Stimulated activated CD8-positive, alpha-beta memory T cell treated with anti-CD3 and anti-CD28 coated beads, Interleukin-15, amount 100 ng/mL, for 4 hours (primary cell): ENCODE data around the gene MED12.
A peak's percentile ranks its signal among the peaks of the same experiment; 100 is the strongest.

Experiments used
- DNase-seq, 2 donors: peaks; one replicate each; pipeline ENCODE4 v3.0.0-alpha.2; 2020; ENCODE audit warnings: low read depth in 2 of 2

The MED12 gene

GRCh38 chrX:71107245-71107644 lies 11.2 kb upstream of the MED12 start:
- DNase-seq = no peak

GRCh38 chrX:71107762-71108360 lies 10.5 kb upstream of the MED12 start:
- no peak for DNase-seq

- no peak for DNase-seq
Observed at GRCh38 chrX:71109051-71109450, 9.3 kb upstream of the MED12 start.

GRCh38 chrX:71111141-71111843 lies 7.1 kb upstream of the MED12 start, which contains the start of gene IL2RG:
Gene IL2RG, minus strand, starts transcription at chrX:71111577. Its CDS starts 38 bp downstream, at chrX:71111539.
- peak; percentile 50 to 78 for DNase-seq

- DNase-seq = no peak
Observed at GRCh38 chrX:71111921-71112431, 6.4 kb upstream of the MED12 start.

GRCh38 chrX:71117358-71117757 lies 1.0 kb upstream of the MED12 start:
- DNase-seq = no peak

- DNase-seq = no peak
Observed at GRCh38 chrX:71118985-71119535, 664 bp downstream of the MED12 start.

GRCh38 chrX:71128166-71128833 lies 9.9 kb downstream of the MED12 start:
- no peak for DNase-seq

- DNase-seq = peak; percentile 40 to 41
Observed at GRCh38 chrX:71128915-71129765, 10.7 kb downstream of the MED12 start.

GRCh38 chrX:71131510-71131909 lies 13.1 kb downstream of the MED12 start:
- no peak for DNase-seq

GRCh38 chrX:71140440-71140839 lies 22.0 kb downstream of the MED12 start:
- DNase-seq = no peak

GRCh38 chrX:71143508-71143907 lies 25.1 kb downstream of the MED12 start:
- no peak for DNase-seq

- DNase-seq = no peak
Observed at GRCh38 chrX:71144651-71145050, 26.3 kb downstream of the MED12 start, which contains the start of gene NLGN3. Gene NLGN3, plus strand, starts transcription at chrX:71144841. Its CDS starts 2,909 bp downstream, at chrX:71147750.

GRCh38 chrX:71147496-71148277 lies 29.3 kb downstream of the MED12 start:
- no peak for DNase-seq

GRCh38 chrX:71148278-71148663 lies 29.9 kb downstream of the MED12 start:
- no peak for DNase-seq

GRCh38 chrX:71151366-71151765 lies 33.0 kb downstream of the MED12 start:
- no peak for DNase-seq

- no peak for DNase-seq
Observed at GRCh38 chrX:71154196-71154595, 35.8 kb downstream of the MED12 start.

- no peak for DNase-seq
Observed at GRCh38 chrX:71154641-71155040, 36.2 kb downstream of the MED12 start.

- DNase-seq = no peak
Observed at GRCh38 chrX:71158603-71159002, 40.2 kb downstream of the MED12 start.

GRCh38 chrX:71159335-71159734 lies 40.9 kb downstream of the MED12 start:
- no peak for DNase-seq

GRCh38 chrX:71160475-71160874 lies 42.1 kb downstream of the MED12 start:
- DNase-seq = no peak
